Stimulated activated naive B cell treated with anti-CD40 and anti-IgM and Interleukin-4, amounts not matched to agents 10 μg/mL and 1 μg/mL and 100 μg/mL, for 72 hours (primary cell): ENCODE data around the gene PXDN.

ENCODE experiments used
- ATAC-seq, 2 donors: fragments of 150-1000 bp; cut with Tn5 transposase; replicated peaks; 2 replicates each; pipeline ENCODE4 v1.10.0; 2021; ENCODE audit warnings: moderate library complexity in 1 of 2
- DNase-seq: peaks from one replicate; pipeline ENCODE4 v3.0.0; 2021
- H3K27ac Mint-ChIP-seq: one replicate; pipeline ENCODE4 v1.8.0; 2022; ENCODE audit warnings: mild to moderate bottlenecking, mixed read lengths
- H3K27me3 Mint-ChIP-seq, 2 donors: one replicate each; pipeline ENCODE4 v1.8.0; 2022; ENCODE audit warnings: mixed read lengths in 2 of 2
- H3K36me3 Mint-ChIP-seq, 2 donors: one replicate each; pipeline ENCODE4 v1.8.0; 2022; ENCODE audit warnings: mixed read lengths in 2 of 2, mild to moderate bottlenecking in 1 of 2
- H3K4me1 Mint-ChIP-seq, 2 donors: one replicate each; pipeline ENCODE4 v1.8.0; 2022; ENCODE audit warnings: mixed read lengths in 2 of 2, mild to moderate bottlenecking in 1 of 2
- H3K4me3 Mint-ChIP-seq, 2 donors: one replicate each; pipeline ENCODE4 v1.8.0; 2022; ENCODE audit warnings: mild to moderate bottlenecking in 2 of 2, mixed read lengths in 2 of 2, moderate library complexity in 1 of 2
- H3K9me3 Mint-ChIP-seq, 2 donors: one replicate each; pipeline ENCODE4 v1.8.0; 2022; ENCODE audit warnings: mixed read lengths in 2 of 2, mild to moderate bottlenecking in 1 of 2

The PXDN gene

DNA sequence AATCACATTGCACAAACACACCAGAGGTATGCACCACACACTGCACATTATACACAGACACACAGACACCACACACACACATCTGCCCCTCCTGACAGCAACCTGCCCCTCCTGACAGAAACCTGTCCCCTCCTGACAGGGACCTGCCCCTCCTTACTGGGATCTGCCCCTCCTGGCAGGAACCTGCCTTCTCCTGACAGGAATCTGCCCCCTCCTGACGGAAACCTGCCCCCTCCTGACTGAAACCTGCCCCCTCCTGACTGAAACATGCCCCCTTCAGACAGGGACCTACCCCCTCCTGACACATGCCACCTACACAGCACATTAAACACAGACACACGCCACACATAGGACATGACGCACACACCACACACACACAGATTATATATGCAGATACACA, 88.9 kb downstream of the PXDN start:
- DNase-seq, result no peak
- no peak for ATAC-seq
- H3K9me3 Mint-ChIP-seq, result no peaks in the 10 kb centered on the region
- H3K4me3 Mint-ChIP-seq, result no peak overlapping the region
- peaks cover 11 to 15% of the 10 kb centered on the region in 2 donors for H3K27me3 Mint-ChIP-seq
- no peak overlapping the region for H3K27ac Mint-ChIP-seq
- H3K36me3 Mint-ChIP-seq, result peaks cover 0 to 2% of the 10 kb centered on the region in 2 donors
- H3K4me1 Mint-ChIP-seq, result peaks cover 3 to 10% of the 10 kb centered on the region in 2 donors

DNA sequence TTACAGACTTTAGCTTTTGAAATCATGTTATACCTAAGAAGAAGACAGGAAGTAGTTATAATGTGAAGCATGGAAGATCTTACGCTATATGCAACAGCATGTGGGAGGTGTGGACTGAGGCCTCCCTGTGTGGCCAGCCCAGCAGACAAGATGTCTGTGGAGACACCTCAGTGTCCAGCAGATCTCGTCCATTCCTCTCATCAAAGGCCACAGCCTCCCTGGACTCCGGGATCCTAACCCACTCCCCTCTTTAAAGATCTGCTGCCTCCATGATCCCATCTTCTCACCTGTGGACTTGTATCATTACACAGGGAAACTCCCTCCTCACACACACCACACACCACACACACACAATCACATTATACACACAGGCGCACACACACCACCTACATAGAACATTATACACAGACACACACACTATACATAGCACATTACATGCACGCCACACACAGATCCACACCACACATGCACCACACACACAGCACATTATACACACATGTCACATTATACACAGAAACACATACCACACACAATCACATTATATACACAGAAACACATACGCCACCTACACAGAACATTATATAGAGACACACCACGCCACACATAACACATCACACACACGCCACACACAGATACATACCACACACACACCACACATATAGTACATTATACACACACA, 89.5 kb downstream of the PXDN start:
- H3K36me3 Mint-ChIP-seq, result peaks cover 0 to 8% of the 10 kb centered on the region in 2 donors
- peaks cover 3 to 10% of the 10 kb centered on the region in 2 donors for H3K4me1 Mint-ChIP-seq
- H3K4me3 Mint-ChIP-seq, result no peak overlapping the region
- no peak overlapping the region for H3K27ac Mint-ChIP-seq
- ATAC-seq (no peak), DNase-seq (no peak)
- H3K9me3 Mint-ChIP-seq, result no peaks in the 10 kb centered on the region
- H3K27me3 Mint-ChIP-seq, result peaks cover 11 to 15% of the 10 kb centered on the region in 2 donors

DNA sequence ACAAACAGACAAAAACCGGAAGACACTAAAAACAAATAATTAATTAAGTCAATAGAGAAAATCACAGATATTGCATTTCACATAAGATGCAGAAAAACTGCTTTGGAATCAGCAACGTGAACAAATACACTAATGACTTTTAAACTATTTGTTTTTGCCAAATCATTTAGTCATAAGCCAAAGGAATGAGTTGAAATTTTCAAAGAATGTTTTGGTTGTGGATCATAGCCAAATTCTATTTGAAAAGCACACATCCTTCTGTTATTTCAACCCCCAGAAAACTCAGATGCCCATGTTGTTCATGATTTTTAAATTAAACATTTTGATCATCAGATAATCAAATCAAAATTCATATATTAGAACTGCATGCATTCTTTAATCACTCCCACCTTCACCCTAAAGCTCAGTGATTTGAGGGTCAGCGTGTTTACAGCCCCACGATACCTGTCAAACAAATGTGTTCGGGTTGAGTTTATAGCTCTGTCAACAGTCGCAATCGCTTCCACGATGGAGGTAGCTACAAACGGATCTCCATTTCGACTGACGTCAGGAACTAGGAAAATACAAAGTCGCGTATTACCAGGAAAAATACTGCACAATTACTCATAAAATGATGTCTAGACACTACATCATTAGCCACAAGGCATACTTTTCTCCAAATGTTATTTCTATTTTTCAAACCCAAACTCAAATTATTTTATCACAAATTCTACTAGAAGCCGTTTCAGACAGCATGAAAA, 90.2 kb downstream of the PXDN start:
- peaks cover 3 to 10% of the 10 kb centered on the region in 2 donors for H3K4me1 Mint-ChIP-seq
- peaks cover 11 to 15% of the 10 kb centered on the region in 2 donors for H3K27me3 Mint-ChIP-seq
- H3K27ac Mint-ChIP-seq, result no peak overlapping the region
- DNase-seq (no peak), ATAC-seq (no peak)
- H3K36me3 Mint-ChIP-seq, result peaks cover 0 to 11% of the 10 kb centered on the region in 2 donors
- H3K9me3 Mint-ChIP-seq, result no peaks in the 10 kb centered on the region
- H3K4me3 Mint-ChIP-seq, result no peak overlapping the region

DNA sequence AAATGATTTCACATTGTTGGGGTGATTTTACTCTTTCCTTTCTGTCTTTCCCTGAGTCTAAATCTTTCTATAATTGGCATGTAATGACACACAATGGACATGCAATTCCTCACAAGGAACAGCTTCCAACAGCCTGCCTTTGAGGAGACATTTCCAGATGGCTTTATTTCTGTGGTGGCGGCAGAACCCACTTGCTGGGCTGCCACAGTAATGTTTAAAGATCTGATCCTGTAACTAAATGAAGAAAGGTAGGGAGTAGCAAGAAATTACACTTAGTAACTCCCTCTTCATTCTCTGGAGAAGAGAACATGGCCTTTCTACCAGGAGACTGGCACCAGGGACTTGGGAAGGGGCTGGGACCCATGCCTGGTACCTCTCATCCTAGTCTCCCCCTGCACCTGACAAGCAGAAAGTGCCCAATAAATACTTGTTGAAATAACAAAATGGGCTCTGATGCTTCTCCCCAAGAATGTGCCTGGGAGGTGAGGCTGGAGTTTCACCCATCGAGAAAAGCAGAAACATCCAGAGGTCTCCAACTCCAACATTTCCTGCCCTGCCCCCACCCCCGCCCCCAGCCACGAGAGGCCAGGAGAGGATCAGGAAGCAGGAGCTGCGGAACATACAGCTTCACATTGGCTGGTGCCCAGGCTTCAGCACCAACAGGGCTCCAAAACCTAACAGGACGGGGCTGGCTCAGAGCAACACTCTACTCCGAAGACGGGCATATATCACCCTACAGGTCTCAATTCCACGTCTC, 92.1 kb downstream of the PXDN start:
- peaks cover 0 to 3% of the 10 kb centered on the region in 2 donors for H3K4me1 Mint-ChIP-seq
- DNase-seq (no peak), ATAC-seq (no peak)
- peaks cover 1 to 3% of the 10 kb centered on the region in 2 donors for H3K9me3 Mint-ChIP-seq
- peaks cover 0 to 3% of the 10 kb centered on the region in 2 donors for H3K27me3 Mint-ChIP-seq
- H3K36me3 Mint-ChIP-seq, result peaks cover 0 to 14% of the 10 kb centered on the region in 2 donors
- H3K27ac Mint-ChIP-seq, result no peak overlapping the region
- H3K4me3 Mint-ChIP-seq, result no peak overlapping the region

DNA sequence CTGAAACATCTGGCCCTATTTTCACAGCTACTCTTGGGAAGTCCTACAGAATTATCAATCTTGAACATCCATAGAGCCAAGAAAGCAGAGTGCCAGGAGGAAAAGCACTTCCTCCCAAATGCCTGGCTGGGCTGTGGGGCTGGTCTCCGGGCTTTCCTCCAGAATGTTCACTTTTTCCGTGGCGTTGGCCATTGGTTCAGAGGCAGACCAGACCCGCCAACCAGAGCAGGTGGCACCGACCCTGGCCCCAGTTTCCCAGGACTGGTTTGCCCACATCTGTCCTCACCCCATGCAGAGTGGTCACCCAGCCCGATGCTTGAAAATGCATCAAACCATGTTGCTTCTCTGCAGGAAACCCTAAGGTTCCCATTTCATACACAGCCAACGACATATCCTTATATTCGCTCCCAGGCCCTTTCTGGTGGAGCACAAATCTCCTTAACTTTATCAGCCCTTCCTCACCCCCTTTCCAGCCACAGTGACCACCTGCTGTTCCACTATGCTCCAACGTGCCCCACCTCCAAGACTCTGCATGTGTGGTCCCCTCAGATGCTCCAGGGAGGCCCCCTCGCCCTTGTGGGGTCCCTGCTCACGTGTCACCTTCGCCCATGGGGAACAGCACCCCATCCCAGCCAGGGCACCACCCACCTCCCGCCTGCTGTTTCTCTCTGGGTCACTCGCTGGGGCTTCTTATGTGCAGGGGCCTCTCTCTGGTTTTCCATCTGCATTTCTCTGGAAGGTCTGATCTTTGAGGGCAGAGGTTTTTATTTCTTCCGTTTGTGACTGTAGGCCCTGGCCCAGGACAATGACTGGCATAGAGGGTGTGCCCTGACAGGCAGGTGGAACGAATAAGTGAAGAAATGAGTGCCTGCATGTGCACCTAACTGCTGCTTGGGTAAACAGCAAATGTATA, 92.9 kb downstream of the PXDN start:
- H3K27ac Mint-ChIP-seq, result no peak overlapping the region

DNA sequence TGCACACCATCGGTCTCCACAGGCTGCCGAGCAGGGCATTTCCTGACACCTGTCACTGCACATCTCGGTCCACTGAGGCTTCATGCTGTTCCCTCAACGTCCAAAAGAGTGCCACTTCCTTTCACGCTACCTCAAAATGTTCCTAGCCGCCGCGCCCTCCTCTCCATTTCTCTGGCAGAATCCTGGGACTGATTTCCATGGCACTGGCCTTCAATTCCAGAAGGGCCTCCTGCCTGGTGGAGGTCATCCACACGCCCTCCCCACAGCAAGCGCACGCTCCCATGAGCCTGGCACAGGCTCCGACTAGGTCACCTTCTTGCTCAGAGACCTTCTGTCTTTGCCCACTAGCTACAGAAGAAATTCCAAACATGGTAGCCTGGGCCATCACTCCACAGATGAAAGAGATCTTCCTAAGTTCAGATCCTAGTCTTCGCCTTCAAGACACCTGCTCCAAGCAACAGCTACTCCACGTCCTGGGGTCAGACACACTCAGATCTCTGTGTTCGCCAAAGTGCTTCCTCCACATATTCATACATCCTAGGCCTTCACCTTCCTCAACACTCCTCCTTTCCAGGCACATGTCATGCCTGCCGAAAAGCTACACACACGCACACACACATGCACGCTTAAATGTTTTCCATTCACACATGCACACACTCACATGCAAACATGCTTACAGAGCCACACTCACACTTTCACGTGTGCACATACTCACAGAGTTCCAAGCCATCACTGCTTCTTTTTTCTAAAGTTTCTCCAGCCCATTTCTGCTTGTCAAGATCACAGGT, 94.0 kb downstream of the PXDN start:
- Mint-ChIP-seq H3K36me3 (peaks cover 0 to 14% of the 10 kb centered on the region in 2 donors), H3K9me3 (peaks cover 1 to 3% of the 10 kb centered on the region in 2 donors), H3K27ac (no peak overlapping the region), H3K4me3 (no peak overlapping the region), H3K27me3 (no peaks in the 10 kb centered on the region), H3K4me1 (no peaks in the 10 kb centered on the region)
- DNase-seq (no peak), ATAC-seq (no peak)

More for the DNA sequence above, 92.9 kb downstream of the PXDN start:
- ATAC-seq (no peak), DNase-seq (no peak)
- Mint-ChIP-seq H3K36me3 (peaks cover 0 to 14% of the 10 kb centered on the region in 2 donors), H3K4me1 (no peaks in the 10 kb centered on the region), H3K27me3 (no peaks in the 10 kb centered on the region), H3K4me3 (no peak overlapping the region), H3K9me3 (peaks cover 1 to 3% of the 10 kb centered on the region in 2 donors)

DNA sequence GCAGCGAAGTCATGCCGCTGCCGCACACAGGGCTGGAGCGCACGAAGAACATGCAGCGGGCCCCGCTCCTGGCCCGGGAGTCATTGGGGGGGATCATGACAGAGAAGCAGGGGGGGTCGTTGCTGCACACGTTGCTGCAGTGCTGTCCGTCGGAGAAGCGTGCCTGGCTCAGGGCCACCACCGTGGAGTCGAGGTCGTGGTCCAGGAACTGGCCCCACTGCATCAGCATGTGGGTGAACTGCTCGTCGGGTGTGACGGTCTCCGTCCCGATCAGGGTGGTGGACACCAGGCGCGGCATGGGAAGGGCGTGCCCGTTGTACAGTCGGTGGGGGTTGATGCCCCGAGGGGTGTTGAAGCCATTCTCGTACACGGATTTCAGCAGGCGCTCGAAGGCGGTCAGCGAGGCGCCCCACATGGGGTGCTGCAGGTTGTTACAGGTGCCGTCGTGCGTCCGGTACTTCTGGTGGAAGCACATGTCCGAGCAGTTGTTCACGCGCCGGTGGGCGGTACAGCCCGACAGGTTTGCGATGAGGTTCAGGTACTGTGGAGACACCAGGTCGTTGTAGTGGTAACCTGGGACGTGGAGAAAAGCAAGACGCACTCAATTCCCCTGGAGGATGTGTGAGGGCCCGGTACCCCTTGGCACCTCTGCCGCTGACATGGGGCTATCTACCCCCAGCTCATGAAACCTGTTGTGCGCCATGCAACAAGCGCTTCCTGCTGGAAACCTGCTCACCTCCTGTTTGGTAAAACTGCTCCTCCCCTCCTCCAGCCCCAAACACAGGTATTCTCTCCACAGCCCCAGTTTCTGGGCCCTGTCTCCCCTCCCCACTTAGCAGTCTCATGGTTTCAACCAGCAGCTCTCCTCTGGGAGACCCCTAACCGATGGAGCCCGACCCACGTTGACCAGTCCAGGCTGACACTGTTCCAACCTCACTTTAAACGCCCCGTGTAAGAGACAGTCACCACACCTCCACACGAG, 94.9 kb downstream of the PXDN start:
- H3K9me3 Mint-ChIP-seq, result peaks cover 1 to 3% of the 10 kb centered on the region in 2 donors
- no peak overlapping the region for H3K27ac Mint-ChIP-seq
- H3K4me3 Mint-ChIP-seq, result no peak overlapping the region
- H3K36me3 Mint-ChIP-seq, result peaks cover 0 to 14% of the 10 kb centered on the region in 2 donors
- no peak for DNase-seq
- H3K4me1 Mint-ChIP-seq, result no peaks in the 10 kb centered on the region
- no peak for ATAC-seq
- H3K27me3 Mint-ChIP-seq, result no peaks in the 10 kb centered on the region

DNA sequence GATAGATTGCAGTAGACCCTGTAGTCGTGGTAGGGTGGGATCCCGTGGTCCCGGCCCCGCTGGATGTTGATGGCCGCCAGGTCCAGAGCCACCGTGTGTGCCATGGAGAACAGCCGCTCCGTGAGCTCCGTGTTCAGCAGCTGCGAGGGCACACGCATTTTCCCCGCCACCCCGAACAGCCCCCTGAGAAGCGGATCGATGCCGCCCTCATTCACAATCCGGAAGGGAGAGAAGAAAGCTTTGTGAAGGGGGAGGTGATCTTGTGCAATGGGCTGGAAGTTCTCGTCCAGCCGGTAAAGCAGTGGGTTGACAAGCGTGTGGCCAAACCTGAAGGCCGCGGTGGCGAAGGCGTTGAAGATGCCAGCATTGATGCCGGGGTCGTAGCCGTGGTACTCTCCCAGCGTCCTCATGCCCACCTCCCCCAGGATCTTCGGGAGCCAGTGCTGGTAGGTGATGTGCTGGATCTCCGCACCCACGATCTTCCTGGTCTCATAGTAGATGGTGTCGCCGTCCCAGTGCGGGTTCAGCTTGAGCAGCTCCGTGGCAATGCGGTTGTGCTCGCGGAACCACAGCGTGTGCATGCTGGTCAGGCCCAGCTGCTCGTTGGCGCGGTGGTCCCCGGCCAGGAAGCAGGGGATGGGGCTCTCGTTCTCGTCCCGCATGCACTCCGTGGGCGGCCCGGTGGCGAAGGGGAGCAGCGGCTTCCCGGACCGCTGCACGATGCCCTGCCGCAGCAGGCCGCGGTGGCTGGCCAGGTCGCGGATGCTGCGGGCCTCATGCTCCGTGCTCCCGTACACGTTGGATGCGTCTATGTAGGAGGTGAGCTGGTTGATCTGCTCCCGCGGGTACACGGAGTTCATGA, 95.8 kb downstream of the PXDN start:
- Mint-ChIP-seq H3K27ac (no peak overlapping the region), H3K9me3 (peaks cover 1 to 3% of the 10 kb centered on the region in 2 donors), H3K4me3 (no peak overlapping the region), H3K27me3 (no peaks in the 10 kb centered on the region), H3K36me3 (peaks cover 0 to 14% of the 10 kb centered on the region in 2 donors), H3K4me1 (no peaks in the 10 kb centered on the region)
- no peak for ATAC-seq
- no peak for DNase-seq

DNA sequence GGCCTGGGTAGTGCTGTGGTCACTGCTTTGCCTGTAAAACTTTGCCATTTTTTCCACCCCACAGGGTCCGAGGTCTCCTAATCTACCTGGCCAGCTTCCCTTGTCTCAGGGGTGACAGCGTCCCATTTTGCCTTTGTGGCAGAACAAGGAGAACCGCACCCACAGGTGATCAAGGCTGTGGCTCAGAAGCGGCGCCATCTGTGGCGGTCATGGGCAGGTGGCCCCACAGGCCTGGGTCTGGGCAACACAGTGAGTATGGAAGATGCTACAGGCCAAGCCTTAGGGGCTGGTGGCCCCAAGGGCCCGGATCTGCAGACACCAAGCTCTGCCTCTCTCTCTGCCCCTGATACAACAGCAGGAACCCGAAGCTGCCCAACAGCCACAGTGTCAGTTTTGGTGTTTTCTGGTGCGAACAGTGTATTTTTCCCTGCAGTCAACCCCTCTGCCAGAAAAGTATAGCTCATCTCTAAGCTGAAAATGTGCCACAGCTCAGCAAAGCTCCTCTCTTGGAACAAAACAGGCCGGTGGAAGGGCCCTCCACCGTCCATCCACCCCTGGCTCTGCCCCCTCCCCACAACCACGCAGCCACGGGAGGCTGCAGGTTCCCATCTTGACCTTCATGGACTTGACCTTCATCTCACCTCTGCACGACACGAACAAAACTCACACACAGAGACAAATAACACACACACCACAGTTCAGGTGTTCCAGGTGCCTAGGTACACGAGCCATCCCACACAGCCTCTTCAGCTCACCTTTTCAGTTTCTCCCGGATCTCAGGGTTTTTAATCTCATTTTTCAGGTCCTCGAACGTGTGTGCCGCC, 96.7 kb downstream of the PXDN start:
- DNase-seq (no peak), ATAC-seq (no peak)
- Mint-ChIP-seq H3K36me3 (peaks cover 0 to 14% of the 10 kb centered on the region in 2 donors), H3K27me3 (no peaks in the 10 kb centered on the region), H3K4me1 (no peaks in the 10 kb centered on the region), H3K9me3 (peaks cover 1 to 3% of the 10 kb centered on the region in 2 donors), H3K4me3 (no peak overlapping the region), H3K27ac (no peak overlapping the region)

DNA sequence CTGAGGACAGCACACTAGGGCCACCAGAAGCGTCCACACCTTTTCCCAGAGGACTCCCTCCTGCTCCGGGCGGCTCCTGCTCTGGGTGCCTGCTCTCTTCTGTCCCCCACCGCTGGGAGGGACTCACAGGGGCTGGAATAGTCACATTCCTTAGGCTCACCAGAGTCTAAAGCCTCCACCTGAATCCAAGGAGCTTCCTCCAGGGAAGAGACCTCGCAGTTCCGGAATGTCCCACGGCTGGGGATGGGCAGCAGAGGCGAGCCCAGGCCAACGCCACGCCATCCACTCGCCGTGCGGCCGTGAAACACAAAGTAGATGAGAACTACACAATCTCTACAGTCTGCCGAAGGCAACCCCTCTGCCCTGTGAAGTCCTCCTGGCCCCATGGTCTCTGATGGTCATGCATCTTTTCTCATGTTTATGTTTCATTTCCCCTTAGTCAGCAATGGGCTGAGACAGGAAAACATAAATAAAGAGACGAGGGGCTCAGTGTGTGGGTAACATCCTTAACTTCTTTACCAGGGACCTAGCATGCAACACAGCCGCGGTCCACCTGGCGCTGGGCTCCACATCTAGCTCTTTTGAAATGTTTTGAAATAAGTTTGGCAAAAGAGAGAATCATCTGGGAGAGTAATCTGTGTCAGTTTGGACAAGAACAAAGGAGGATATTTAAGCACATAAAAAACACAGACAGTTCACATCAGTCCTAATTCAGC, 98.4 kb downstream of the PXDN start:
- Mint-ChIP-seq H3K27me3 (no peaks in the 10 kb centered on the region), H3K9me3 (peaks cover 1 to 3% of the 10 kb centered on the region in 2 donors), H3K36me3 (peaks cover 0 to 14% of the 10 kb centered on the region in 2 donors), H3K4me1 (no peaks in the 10 kb centered on the region), H3K4me3 (no peak overlapping the region), H3K27ac (no peak overlapping the region)
- ATAC-seq (no peak), DNase-seq (no peak)
